ENCODE results near the gene ZNF292.

ZNF292 gene

DNA sequence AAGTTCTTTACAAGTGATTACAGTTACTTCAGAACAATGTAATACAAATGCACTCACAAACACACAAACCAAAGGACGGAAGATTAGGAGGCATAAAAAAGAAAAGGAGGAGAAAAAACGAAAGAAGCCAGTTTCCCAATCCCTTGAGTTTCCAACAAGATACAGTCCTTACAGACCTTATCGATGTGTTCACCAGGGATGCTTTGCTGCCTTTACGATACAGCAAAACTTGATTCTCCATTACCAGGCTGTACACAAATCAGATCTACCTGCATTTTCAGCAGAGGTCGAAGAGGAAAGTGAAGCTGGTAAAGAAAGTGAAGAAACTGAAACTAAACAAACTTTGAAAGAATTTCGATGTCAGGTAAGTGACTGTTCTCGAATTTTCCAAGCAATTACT, 104.4 kb downstream of the ZNF292 start:
- DNase-seq (ENCODE audit: insufficient read length, low spot score) (no peak), FAIRE-seq (peak; percentile 38)
- TF ChIP-seq, protein P1, sequence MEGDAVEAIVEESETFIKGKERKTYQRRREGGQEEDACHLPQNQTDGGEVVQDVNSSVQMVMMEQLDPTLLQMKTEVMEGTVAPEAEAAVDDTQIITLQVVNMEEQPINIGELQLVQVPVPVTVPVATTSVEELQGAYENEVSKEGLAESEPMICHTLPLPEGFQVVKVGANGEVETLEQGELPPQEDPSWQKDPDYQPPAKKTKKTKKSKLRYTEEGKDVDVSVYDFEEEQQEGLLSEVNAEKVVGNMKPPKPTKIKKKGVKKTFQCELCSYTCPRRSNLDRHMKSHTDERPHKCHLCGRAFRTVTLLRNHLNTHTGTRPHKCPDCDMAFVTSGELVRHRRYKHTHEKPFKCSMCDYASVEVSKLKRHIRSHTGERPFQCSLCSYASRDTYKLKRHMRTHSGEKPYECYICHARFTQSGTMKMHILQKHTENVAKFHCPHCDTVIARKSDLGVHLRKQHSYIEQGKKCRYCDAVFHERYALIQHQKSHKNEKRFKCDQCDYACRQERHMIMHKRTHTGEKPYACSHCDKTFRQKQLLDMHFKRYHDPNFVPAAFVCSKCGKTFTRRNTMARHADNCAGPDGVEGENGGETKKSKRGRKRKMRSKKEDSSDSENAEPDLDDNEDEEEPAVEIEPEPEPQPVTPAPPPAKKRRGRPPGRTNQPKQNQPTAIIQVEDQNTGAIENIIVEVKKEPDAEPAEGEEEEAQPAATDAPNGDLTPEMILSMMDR (IDR thresholded peaks at IDR 0.05; ENCODE audit: insufficient read depth, missing control alignments): no peak

DNA sequence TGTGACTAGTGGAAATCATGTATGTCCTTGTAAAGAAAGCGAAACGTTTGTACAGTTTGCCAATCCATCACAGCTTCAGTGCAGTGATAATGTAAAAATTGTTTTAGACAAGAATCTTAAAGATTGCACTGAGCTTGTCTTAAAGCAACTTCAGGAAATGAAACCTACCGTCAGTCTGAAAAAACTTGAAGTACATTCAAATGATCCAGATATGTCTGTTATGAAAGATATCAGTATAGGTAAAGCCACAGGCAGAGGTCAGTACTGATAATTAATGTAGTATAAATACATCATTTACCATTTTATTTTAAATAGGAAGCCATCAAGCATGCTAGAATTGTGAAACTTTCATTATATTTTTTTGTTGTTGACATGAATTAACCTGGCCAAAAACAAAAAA, 106.2 kb downstream of the ZNF292 start:
- DNase-seq (ENCODE audit: insufficient read length, low spot score): no peak
- peak; percentile 32 for FAIRE-seq
- TF ChIP-seq, protein P1 (IDR thresholded peaks at IDR 0.05; ENCODE audit: insufficient read depth, missing control alignments): no peak

DNA sequence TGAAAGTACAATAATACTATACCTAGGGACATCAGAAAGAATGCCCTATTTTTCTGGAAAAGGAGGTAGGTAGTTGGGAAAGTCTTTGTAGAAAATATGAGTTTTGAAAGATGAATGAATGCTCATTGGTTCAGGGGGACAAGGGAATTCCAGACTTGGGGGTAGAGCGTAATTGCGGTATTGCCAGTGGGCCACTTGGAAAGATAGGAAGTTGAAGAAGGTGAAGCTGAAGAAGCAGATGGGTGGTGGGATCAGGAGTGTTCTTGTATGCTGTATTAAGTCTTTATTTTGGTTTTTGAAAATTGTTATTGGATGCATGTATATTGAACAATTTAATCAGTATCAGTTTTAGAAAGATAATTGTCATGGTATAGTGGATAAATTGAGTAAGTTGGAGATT, 109.1 kb downstream of the ZNF292 start:
- DNase-seq (ENCODE audit: insufficient read length, low spot score): no peak
- TF ChIP-seq, protein P1 (IDR thresholded peaks at IDR 0.05; ENCODE audit: insufficient read depth, missing control alignments): no peak
- no peak for FAIRE-seq

DNA sequence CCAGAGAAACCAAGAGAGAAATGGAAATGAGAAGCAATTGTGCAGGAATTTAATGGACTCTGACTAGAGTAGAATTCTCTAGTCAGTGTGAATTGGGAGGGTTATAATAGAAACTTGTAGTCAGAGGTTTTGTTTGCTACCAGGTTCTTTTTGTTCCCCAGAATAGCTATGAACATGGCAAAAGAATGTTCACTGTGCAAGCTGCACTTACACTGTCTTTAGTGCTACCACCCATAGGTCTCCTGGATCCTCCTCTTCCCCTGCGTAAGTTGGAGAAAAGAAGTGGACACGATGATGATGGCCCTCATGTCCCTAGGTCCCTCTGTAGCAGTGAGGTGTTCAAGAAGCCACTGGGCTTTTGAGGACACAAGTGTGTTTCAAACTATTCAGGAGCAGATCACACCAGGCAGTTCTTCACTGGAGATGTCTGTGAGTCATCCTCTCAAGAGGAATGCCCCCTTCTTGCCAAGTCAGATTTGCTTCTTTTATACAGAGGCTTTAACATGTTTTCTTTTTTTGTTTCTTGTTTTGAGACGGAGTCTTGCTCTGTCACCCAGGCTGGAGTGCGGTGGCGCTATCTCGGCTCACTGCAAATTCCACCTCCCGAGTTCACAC, 119.4 kb downstream of the ZNF292 start:
- TF ChIP-seq, protein P1 (IDR thresholded peaks at IDR 0.05; ENCODE audit: insufficient read depth, missing control alignments): no peak
- FAIRE-seq (no peak), DNase-seq (ENCODE audit: insufficient read length, low spot score) (no peak)

DNA sequence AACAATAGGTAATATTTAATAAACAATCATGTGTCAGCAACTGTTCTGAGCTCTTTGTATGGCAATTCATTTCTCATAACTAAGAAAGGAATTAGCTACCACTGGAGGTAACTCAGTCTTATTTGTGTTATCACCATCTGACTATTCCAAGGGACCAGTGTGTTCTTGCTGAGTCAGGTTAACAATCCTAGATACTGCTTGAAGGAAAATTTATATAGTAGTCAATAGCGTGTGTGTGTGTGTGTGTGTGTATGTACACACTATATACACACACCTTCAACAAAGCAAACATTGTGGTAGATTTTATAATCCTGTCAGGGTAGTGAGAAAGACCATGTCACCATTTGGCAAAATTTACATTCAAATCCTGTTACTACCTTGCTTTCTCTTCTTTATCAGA, 121.3 kb downstream of the ZNF292 start:
- no peak for FAIRE-seq
- DNase-seq (ENCODE audit: insufficient read length, low spot score): no peak
- TF ChIP-seq, protein P1 (IDR thresholded peaks at IDR 0.05; ENCODE audit: insufficient read depth, missing control alignments): no peak

DNA sequence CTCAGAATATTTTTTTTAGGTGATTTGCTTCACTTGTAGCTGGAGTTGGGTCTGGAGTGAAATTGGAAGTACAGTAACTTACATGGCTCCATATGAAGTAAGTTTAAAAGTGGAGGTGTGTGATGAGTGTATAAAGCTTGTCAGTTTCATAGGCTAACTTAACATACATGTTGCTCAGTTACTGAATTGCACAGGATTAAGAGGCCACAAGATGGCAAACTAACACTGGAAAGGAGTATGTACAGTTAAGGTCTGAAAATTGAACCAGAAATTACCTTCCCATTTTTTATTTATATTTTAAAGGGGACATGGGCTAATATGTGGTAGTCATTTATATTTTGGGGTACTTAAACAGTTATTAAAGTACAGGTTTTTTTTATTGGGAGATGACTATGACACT, 121.8 kb downstream of the ZNF292 start:
- DNase-seq (ENCODE audit: insufficient read length, low spot score) (no peak), FAIRE-seq (no peak)
- TF ChIP-seq, protein P1 (IDR thresholded peaks at IDR 0.05; ENCODE audit: insufficient read depth, missing control alignments): peak; percentile 47

DNA sequence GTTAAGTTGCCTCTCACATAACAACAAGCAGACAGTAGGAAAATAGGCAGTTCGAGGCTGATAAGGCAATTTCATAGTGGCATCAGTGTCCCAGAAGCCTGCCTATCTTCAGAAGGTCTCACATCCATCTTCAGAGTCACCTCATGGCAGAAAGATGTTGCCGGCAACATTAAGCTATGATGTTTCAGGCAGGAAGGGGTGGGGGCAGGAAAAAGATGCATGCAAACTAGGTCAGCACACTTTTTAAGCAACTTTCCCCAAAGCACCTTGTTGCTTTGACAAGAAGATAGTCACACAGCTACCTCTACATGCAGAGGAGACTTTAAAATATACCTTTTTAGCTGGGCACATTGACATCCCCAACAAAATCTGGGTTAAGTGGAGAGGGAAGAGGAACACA, 123.8 kb downstream of the ZNF292 start:
- TF ChIP-seq, protein P1 (IDR thresholded peaks at IDR 0.05; ENCODE audit: insufficient read depth, missing control alignments): no peak
- DNase-seq (ENCODE audit: insufficient read length, low spot score) (no peak), FAIRE-seq (no peak)

All from D721Med (cell line).